ENCODE data around the gene EEFSEC. TPM values are rescaled to one million over a fixed set of nuclear protein-coding genes. Genes with fewer than 3 reads are reported as not detected.

Gene EEFSEC
- total RNA-seq, 1 experiment from 2014 or later = 37.7 TPM

- Mint-ChIP-seq H3K9me3 (ENCODE audit: low read depth, unreplicated experiment) (no peaks in the 10 kb centered on the region), H3K4me1 (ENCODE audit: low read depth, unreplicated experiment) (no peaks in the 10 kb centered on the region), H3K27ac (ENCODE audit: unreplicated experiment) (no peak overlapping the region), H3K36me3 (ENCODE audit: insufficient read depth, unreplicated experiment) (peaks cover 4% of the 10 kb centered on the region), H3K4me3 (ENCODE audit: low read depth, unreplicated experiment) (no peak overlapping the region), H3K27me3 (ENCODE audit: unreplicated experiment) (no peaks in the 10 kb centered on the region)
- TF ChIP-seq CTCF (IDR thresholded peaks at IDR 0.05; ENCODE audit: unreplicated experiment) = no peak
- DNase-seq = no peak
- intact Hi-C loops (cut with micrococcal nuclease; ENCODE audit: unreplicated experiment) = loop anchor here (10.0 kb wide), 1 partner anchor 276 kb away; no protein-coding TSS in a partner anchor
- CTCF ChIA-PET = interaction anchor here (0.6 to 1.2 kb wide), 2 partner anchors 12 to 52 kb away, joined by 3 to 4 read pairs; no protein-coding TSS in a partner anchor
- BruUV-seq (replicated peaks) = no TSS peak
These were observed 155.7 kb downstream of the EEFSEC start for GRCh38 chr3:128309026-128309425.

GRCh38 chr3:128310286-128311058, 157.2 kb downstream of the EEFSEC start:
- peaks cover 4% of the 10 kb centered on the region for H3K36me3 Mint-ChIP-seq (ENCODE audit: insufficient read depth, unreplicated experiment)
- CTCF ChIA-PET = no interaction called here
- H3K9me3 Mint-ChIP-seq (ENCODE audit: low read depth, unreplicated experiment) = no peaks in the 10 kb centered on the region
- no peaks in the 10 kb centered on the region for H3K27me3 Mint-ChIP-seq (ENCODE audit: unreplicated experiment)
- H3K4me3 Mint-ChIP-seq (ENCODE audit: low read depth, unreplicated experiment) = no peak overlapping the region
- no peak for TF ChIP-seq CTCF (IDR thresholded peaks at IDR 0.05; ENCODE audit: unreplicated experiment)
- no peak overlapping the region for H3K27ac Mint-ChIP-seq (ENCODE audit: unreplicated experiment)
- BruUV-seq (replicated peaks) = no TSS peak
- no peak for DNase-seq
- intact Hi-C loops (cut with micrococcal nuclease; ENCODE audit: unreplicated experiment) = no loop called here
- H3K4me1 Mint-ChIP-seq (ENCODE audit: low read depth, unreplicated experiment) = no peaks in the 10 kb centered on the region

- H3K4me1 Mint-ChIP-seq (ENCODE audit: low read depth, unreplicated experiment) = no peaks in the 10 kb centered on the region
- no TSS peak for BruUV-seq (replicated peaks)
- H3K27ac Mint-ChIP-seq (ENCODE audit: unreplicated experiment) = no peak overlapping the region
- CTCF ChIA-PET = interaction anchor here (1.0 to 2.0 kb wide), 2 partner anchors 9 to 11 kb away, joined by 4 to 7 read pairs; no protein-coding TSS in a partner anchor
- TF ChIP-seq CTCF (IDR thresholded peaks at IDR 0.05; ENCODE audit: unreplicated experiment) = no peak
- H3K9me3 Mint-ChIP-seq (ENCODE audit: low read depth, unreplicated experiment) = no peaks in the 10 kb centered on the region
- intact Hi-C loops (cut with micrococcal nuclease; ENCODE audit: unreplicated experiment) = no loop called here
- H3K36me3 Mint-ChIP-seq (ENCODE audit: insufficient read depth, unreplicated experiment) = peaks cover 4% of the 10 kb centered on the region
- no peak for DNase-seq
- no peaks in the 10 kb centered on the region for H3K27me3 Mint-ChIP-seq (ENCODE audit: unreplicated experiment)
- no peak overlapping the region for H3K4me3 Mint-ChIP-seq (ENCODE audit: low read depth, unreplicated experiment)
These were observed 158.2 kb downstream of the EEFSEC start for GRCh38 chr3:128311441-128311844.

GRCh38 chr3:128312271-128312670, 159.0 kb downstream of the EEFSEC start:
- CTCF ChIA-PET = interaction anchor here (2.0 kb wide), 1 partner anchor 10 kb away, joined by 7 read pairs; no protein-coding TSS in a partner anchor
- H3K9me3 Mint-ChIP-seq (ENCODE audit: low read depth, unreplicated experiment) = no peaks in the 10 kb centered on the region

More at GRCh38 chr3:128312271-128312670, 159.0 kb downstream of the EEFSEC start:
- Mint-ChIP-seq H3K4me1 (ENCODE audit: low read depth, unreplicated experiment) (no peaks in the 10 kb centered on the region), H3K4me3 (ENCODE audit: low read depth, unreplicated experiment) (no peak overlapping the region), H3K27ac (ENCODE audit: unreplicated experiment) (no peak overlapping the region), H3K27me3 (ENCODE audit: unreplicated experiment) (no peaks in the 10 kb centered on the region), H3K36me3 (ENCODE audit: insufficient read depth, unreplicated experiment) (peaks cover 4% of the 10 kb centered on the region)
- TF ChIP-seq CTCF (IDR thresholded peaks at IDR 0.05; ENCODE audit: unreplicated experiment) = no peak
- intact Hi-C loops (cut with micrococcal nuclease; ENCODE audit: unreplicated experiment) = no loop called here
- no TSS peak for BruUV-seq (replicated peaks)
- no peak for DNase-seq

All from Calu3 (cell line).